Eye (tissue), 1 donor: Measurements from ENCODE around the gene ARF1.
A peak's percentile ranks its signal among the peaks of the same experiment; 100 is the strongest.

Experiments used
- DNase-seq: peaks from one replicate; pipeline ENCODE4 v3.0.0-alpha.2; 2015

Gene ARF1

GRCh38 chr1:228082214-228082917, at the start of gene ARF1:
Gene ARF1 (plus strand): TSS chr1:228082708. CDS start chr1:228097115, 14,407 bp downstream.
- DNase-seq, result peak; percentile 97

GRCh38 chr1:228033376-228033775, 49.1 kb upstream of the ARF1 start:
- no peak for DNase-seq

GRCh38 chr1:228034954-228035837, 47.3 kb upstream of the ARF1 start:
- no peak for DNase-seq

GRCh38 chr1:228035844-228036243, 46.7 kb upstream of the ARF1 start:
- DNase-seq, result no peak

- no peak for DNase-seq
Observed at GRCh38 chr1:228036701-228037231, 45.7 kb upstream of the ARF1 start.

GRCh38 chr1:228037401-228038386, 44.8 kb upstream of the ARF1 start:
- peak; percentile 68 for DNase-seq

- no peak for DNase-seq
Observed at GRCh38 chr1:228038387-228039005, 44.0 kb upstream of the ARF1 start.

- DNase-seq, result no peak
Observed at GRCh38 chr1:228039006-228039903, 43.3 kb upstream of the ARF1 start.

GRCh38 chr1:228039986-228040385, 42.5 kb upstream of the ARF1 start:
- no peak for DNase-seq

- DNase-seq, result no peak
Observed at GRCh38 chr1:228041316-228041715, 41.2 kb upstream of the ARF1 start.

GRCh38 chr1:228042508-228042907, 40.0 kb upstream of the ARF1 start:
- DNase-seq, result no peak

GRCh38 chr1:228043281-228043848, 39.1 kb upstream of the ARF1 start:
- no peak for DNase-seq

GRCh38 chr1:228044961-228045360, 37.5 kb upstream of the ARF1 start:
- DNase-seq, result no peak

- no peak for DNase-seq
Observed at GRCh38 chr1:228045405-228045804, 37.1 kb upstream of the ARF1 start.

- DNase-seq, result no peak
Observed at GRCh38 chr1:228045871-228046270, 36.6 kb upstream of the ARF1 start.

GRCh38 chr1:228046421-228047182, 35.9 kb upstream of the ARF1 start:
- no peak for DNase-seq

GRCh38 chr1:228047183-228047466, 35.4 kb upstream of the ARF1 start:
- no peak for DNase-seq

GRCh38 chr1:228048120-228048519, 34.4 kb upstream of the ARF1 start:
- DNase-seq, result no peak

- DNase-seq, result no peak
Observed at GRCh38 chr1:228048659-228049298, 33.7 kb upstream of the ARF1 start.
